IPS-20b (cell line): ENCODE data around the gene DNTTIP2.

ENCODE experiments used
- H3K27ac ChIP-seq: one replicate; pipeline ENCODE4 v1.5.1; 2013; ENCODE audit warnings: low read length
- H3K27me3 ChIP-seq: 2 replicates; pipeline ENCODE4 v1.6.1; 2013; ENCODE audit warnings: mild to moderate bottlenecking, low read length, inconsistent platforms; ENCODE audit not compliant: insufficient read depth
- H3K36me3 ChIP-seq: 2 replicates; pipeline ENCODE4 v1.6.1; 2013; ENCODE audit warnings: low read depth, mild to moderate bottlenecking, inconsistent platforms, low read length, moderate library complexity; ENCODE audit not compliant: insufficient read depth
- H3K4me1 ChIP-seq: 2 replicates; pipeline ENCODE4 v1.6.1; 2013; ENCODE audit warnings: mild to moderate bottlenecking, control low read depth, inconsistent platforms, low read length, moderate library complexity; ENCODE audit not compliant: insufficient read depth
- H3K4me3 ChIP-seq: 2 replicates; pipeline ENCODE4 v1.5.1; 2013; ENCODE audit warnings: mild to moderate bottlenecking, low read length, inconsistent platforms
- H3K9ac ChIP-seq: 2 replicates; pipeline ENCODE4 v1.6.1; 2013; ENCODE audit warnings: low read depth, mild to moderate bottlenecking, inconsistent platforms, low read length, moderate library complexity
- H3K9me3 ChIP-seq: 2 replicates; pipeline ENCODE4 v1.6.1; 2013; ENCODE audit warnings: mild to moderate bottlenecking, low read depth, low read length, inconsistent platforms; ENCODE audit not compliant: insufficient read depth

The DNTTIP2 gene

GRCh38 chr1:93820554-93821422 is 58.2 kb downstream of the DNTTIP2 start:
- Histone ChIP-seq H3K4me1 (peaks cover 22% of the 10 kb centered on the region), H3K27ac (no peak overlapping the region), H3K4me3 (peak overlapping the region; percentile 38; the same call in 1 of the 2 replicates), H3K9ac (peak overlapping the region; percentile 51; the same call in 1 of the 2 replicates), H3K9me3 (no peaks in the 10 kb centered on the region), H3K27me3 (no peaks in the 10 kb centered on the region), H3K36me3 (no peaks in the 10 kb centered on the region)

GRCh38 chr1:93818570-93818959 is 60.4 kb downstream of the DNTTIP2 start:
- H3K9ac ChIP-seq: no peak overlapping the region
- no peaks in the 10 kb centered on the region for H3K27me3 ChIP-seq
- H3K4me3 ChIP-seq: no peak overlapping the region
- no peaks in the 10 kb centered on the region for H3K9me3 ChIP-seq
- peaks cover 39% of the 10 kb centered on the region for H3K4me1 ChIP-seq
- no peak overlapping the region for H3K27ac ChIP-seq
- no peaks in the 10 kb centered on the region for H3K36me3 ChIP-seq

- Histone ChIP-seq H3K4me1 (peaks cover 39% of the 10 kb centered on the region), H3K9ac (no peak overlapping the region), H3K36me3 (no peaks in the 10 kb centered on the region), H3K4me3 (no peak overlapping the region), H3K27me3 (no peaks in the 10 kb centered on the region), H3K9me3 (no peaks in the 10 kb centered on the region), H3K27ac (no peak overlapping the region)
Measured at GRCh38 chr1:93817819-93818569, 61.0 kb downstream of the DNTTIP2 start.

DNA sequence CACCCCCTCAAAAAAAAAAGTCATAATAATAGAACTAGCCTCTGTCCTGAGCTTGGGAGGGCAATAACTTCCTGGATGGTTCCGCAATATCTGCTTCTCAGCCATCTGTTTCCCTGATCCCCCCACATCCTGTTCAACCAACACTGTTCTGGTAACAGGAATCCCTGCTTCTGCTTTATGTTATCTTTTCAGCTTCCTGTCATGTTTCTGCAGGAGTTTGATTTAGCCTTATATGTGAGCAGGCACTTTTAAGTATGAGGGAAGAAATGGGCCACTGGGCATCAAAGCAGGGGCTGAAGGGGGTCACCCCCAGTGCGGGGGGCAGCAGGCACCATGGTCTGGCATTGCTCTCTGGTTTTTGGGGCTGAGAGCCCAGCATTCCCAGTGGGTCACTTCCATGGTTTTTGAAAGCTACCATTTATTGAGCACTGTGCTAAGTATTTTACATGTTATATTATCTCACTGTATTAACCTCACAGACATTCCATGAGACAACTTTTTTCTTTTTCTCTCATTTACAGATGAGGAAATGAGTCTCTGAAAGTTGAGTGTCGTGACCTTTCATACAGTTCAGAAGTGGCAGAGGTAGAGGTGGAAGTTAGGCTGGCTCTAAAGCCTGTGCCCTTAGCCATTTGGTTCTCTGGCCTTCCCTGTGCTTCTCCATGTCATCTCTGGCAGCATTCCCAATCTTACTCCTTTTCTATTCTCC is 61.9 kb downstream of the DNTTIP2 start:
- Histone ChIP-seq H3K4me3 (no peak overlapping the region), H3K9ac (no peak overlapping the region), H3K4me1 (peaks cover 39% of the 10 kb centered on the region), H3K9me3 (no peaks in the 10 kb centered on the region), H3K36me3 (no peaks in the 10 kb centered on the region), H3K27ac (no peak overlapping the region), H3K27me3 (no peaks in the 10 kb centered on the region)
